HCT116 (cell line): ENCODE measurements around the gene PCDHGA1. TPM values are rescaled to one million over a fixed set of nuclear protein-coding genes. Genes with fewer than 3 reads are reported as not detected.

Source experiments
- ATAC-seq: fragments of 200-7000 bp; cut with Tn5 transposase; 2 replicates; pipeline ENCODE4 v1.9.1; 2020; ENCODE audit warnings: mild to moderate bottlenecking, moderate library complexity
- BruUV-seq: library from RNA; stranded (reverse); fragments of 400-500 nt; replicated peaks from 2 replicates; lab custom pipeline; 2021; lab: Mats Ljungman, UMichigan
- CTCF ChIA-PET: fragments of 300-600 bp; sonication (Branson Sonifier 250); formaldehyde crosslinking; loops from one replicate; lab custom pipeline; 2021; ENCODE audit warnings: antibody characterized with exemption; lab: Charles Lee
- POLR2A ChIA-PET: fragments of 300-600, 350-600 bp; sonication (Branson Sonifier 250); formaldehyde crosslinking; loops from one replicate; lab custom pipeline; 2021; ENCODE audit warnings: antibody characterized with exemption; lab: Charles Lee
- RAD21 ChIA-PET, 2 experiments: fragments of 300-600 bp; sonication (Branson Sonifier 250); formaldehyde crosslinking; loops; one replicate each; lab custom pipeline; 2023; ENCODE audit warnings: low total read pairs in 2 of 2; ENCODE audit not compliant: uncharacterized antibody in 2 of 2, unreplicated experiment in 2 of 2, low non-redundant PET in 1 of 2; lab: Charles Lee
- DNase-seq: peaks from one replicate; pipeline ENCODE4 v3.0.0-alpha.2; 2010; ENCODE audit warnings: low read depth, low spot score
- H2AFZ ChIP-seq: fragments of 200-600 bp; shearing (Covaris generic), sonication (generic); 2 replicates; pipeline ENCODE4 v1.6.1; 2017; ENCODE audit warnings: low read depth, mixed run types, mixed read lengths, antibody characterized with exemption, low read length; ENCODE audit not compliant: poor library complexity, severe bottlenecking
- H3K27ac ChIP-seq: 2 replicates; pipeline ENCODE4 v1.5.1; 2012; ENCODE audit warnings: low read depth, low read length
- H3K27me3 ChIP-seq: fragments of 200-600 bp; sonication (generic); 2 replicates; pipeline ENCODE4 v1.6.1; 2016; ENCODE audit warnings: mixed run types, low read length, mixed read lengths; ENCODE audit not compliant: insufficient read depth
- H3K36me3 ChIP-seq, 2 experiments: fragments of 200-500 bp in 1 of 2; fragments of 200-600 bp in 1 of 2; sonication (Bioruptor generic) in 1 of 2; sonication (generic) in 1 of 2; 2 replicates each; pipeline versions ENCODE4 v1.5.1 to v1.6.1; 2014 to 2016; ENCODE audit warnings: low read length in 2 of 2, inconsistent platforms in 1 of 2, mixed read lengths in 1 of 2, mixed run types in 1 of 2; ENCODE audit not compliant: insufficient read depth in 2 of 2, control insufficient read depth in 1 of 2
- H3K4me1 ChIP-seq, 2 experiments: fragments of 200-600 bp in 1 of 2; sonication (generic) in 1 of 2; 2 replicates each; pipeline versions ENCODE4 v1.5.1 to v1.6.1; 2012 to 2017; ENCODE audit warnings: low read length in 2 of 2, inconsistent platforms in 1 of 2, mild to moderate bottlenecking in 1 of 2, mixed read lengths in 1 of 2, mixed run types in 1 of 2, moderate library complexity in 1 of 2; ENCODE audit not compliant: insufficient read depth in 2 of 2, control insufficient read depth in 1 of 2
- H3K4me2 ChIP-seq: fragments of 200-600 bp; sonication (generic); 2 replicates; pipeline ENCODE4 v1.6.1; 2017; ENCODE audit warnings: mixed run types, low read length, mixed read lengths
- H3K4me3 ChIP-seq, 2 experiments: fragments of 200-600 bp in 1 of 2; sonication (generic) in 1 of 2; replicated peaks in 1 of 2; 2 replicates each; pipeline ENCODE4 v1.5.1; 2011 to 2016; ENCODE audit warnings: low read length in 2 of 2, control low read depth in 1 of 2, low read depth in 1 of 2, mild to moderate bottlenecking in 1 of 2, mixed read lengths in 1 of 2, mixed run types in 1 of 2
- H3K79me2 ChIP-seq: fragments of 200-600 bp; sonication (generic); 2 replicates; pipeline ENCODE4 v1.6.1; 2017; ENCODE audit warnings: mild to moderate bottlenecking, mixed run types, low read length, moderate library complexity, mixed read lengths; ENCODE audit not compliant: insufficient read depth
- H3K9ac ChIP-seq: fragments of 200-600 bp; sonication (generic); 2 replicates; pipeline ENCODE4 v1.6.1; 2016; ENCODE audit warnings: low read length, mixed read lengths
- H3K9me2 ChIP-seq: fragments of 200-600 bp; sonication (generic), shearing (Covaris generic); 2 replicates; pipeline ENCODE4 v1.6.1; 2017; ENCODE audit warnings: mixed run types, mild to moderate bottlenecking, moderate library complexity; ENCODE audit not compliant: insufficient read depth
- H3K9me3 ChIP-seq, 2 experiments: fragments of 200-500 bp in 1 of 2; fragments of 200-600 bp in 1 of 2; sonication (Bioruptor generic) in 1 of 2; sonication (generic) in 1 of 2; 2 replicates each; pipeline ENCODE4 v1.6.1; 2014 to 2017; ENCODE audit warnings: low read length in 2 of 2, mixed read lengths in 2 of 2, inconsistent platforms in 1 of 2, low read depth in 1 of 2, mild to moderate bottlenecking in 1 of 2, mixed run types in 1 of 2, moderate library complexity in 1 of 2; ENCODE audit not compliant: control insufficient read depth in 1 of 2, insufficient read depth in 1 of 2
- H4K20me1 ChIP-seq: fragments of 200-600 bp; sonication (generic), shearing (Covaris generic); 2 replicates; pipeline ENCODE4 v1.6.1; 2017; ENCODE audit warnings: mixed run types, mild to moderate bottlenecking, moderate library complexity; ENCODE audit not compliant: insufficient read depth
- CEBPB ChIP-seq: IDR thresholded peaks from 2 replicates; pipeline ENCODE4 v1.6.1; 2012; ENCODE audit warnings: low read depth
- EGR1 ChIP-seq: IDR thresholded peaks from 2 replicates; pipeline ENCODE4 v1.6.1; 2012; ENCODE audit warnings: low read depth
- ELF1 ChIP-seq: IDR thresholded peaks from 2 replicates; pipeline ENCODE4 v1.6.1; 2012; ENCODE audit warnings: low read depth, borderline replicate concordance
- EZH2phosphoT487 ChIP-seq: fragments of 200-600 bp; IDR thresholded peaks from 2 replicates; pipeline ENCODE4 v1.6.1; 2018; ENCODE audit warnings: antibody characterized with exemption, borderline replicate concordance
- FOSL1 ChIP-seq: IDR thresholded peaks from 2 replicates; pipeline ENCODE4 v1.6.1; 2012; ENCODE audit warnings: low read depth
- POLR2AphosphoS5 ChIP-seq: IDR thresholded peaks from 2 replicates; pipeline ENCODE4 v1.6.1; 2011; ENCODE audit warnings: mild to moderate bottlenecking, low read depth, low read length, moderate library complexity
- SIN3A ChIP-seq: IDR thresholded peaks from 2 replicates; pipeline ENCODE4 v1.6.1; 2012; ENCODE audit warnings: low read depth
- ZFX ChIP-seq: fragments of 450-650 bp; IDR thresholded peaks from 2 replicates; pipeline ENCODE4 v1.6.1; 2017
- intact Hi-C: fragments of 100-400 bp; cut with micrococcal nuclease; formaldehyde crosslinking; loops from 2 replicates; pipeline ENCODE4 v1.10.0; 2022
- total RNA-seq: library from RNA; stranded (reverse); gene quantifications from one replicate; pipeline ENCODE4 v1.2.1, GENCODE V29; 2021; ENCODE audit not compliant: unreplicated experiment
- TF ChIP-seq, protein P1 (sequence below): IDR thresholded peaks from 2 replicates; pipeline ENCODE4 v1.6.1; 2012
- TF ChIP-seq, protein P2 (sequence below): IDR thresholded peaks from 2 replicates; pipeline ENCODE4 v1.6.1; 2012
- TF ChIP-seq, protein P3 (sequence below), 3 experiments: fragments of 200-600 bp in 1 of 3; sonication (generic) in 1 of 3; IDR thresholded peaks in 2 of 3; conservative IDR thresholded peaks in 1 of 3; 2 replicates each; pipeline ENCODE4 v1.5.1; 2012 to 2017; ENCODE audit warnings: low read depth in 2 of 3, low read length in 2 of 3, antibody characterized with exemption in 1 of 3, borderline replicate concordance in 1 of 3, control low read depth in 1 of 3, mild to moderate bottlenecking in 1 of 3, mixed read lengths in 1 of 3, mixed run types in 1 of 3, moderate library complexity in 1 of 3; ENCODE audit not compliant: insufficient read depth in 1 of 3

The PCDHGA1 gene
- total RNA-seq, 1 experiment from 2014 or later: 0.05 TPM

DNA sequence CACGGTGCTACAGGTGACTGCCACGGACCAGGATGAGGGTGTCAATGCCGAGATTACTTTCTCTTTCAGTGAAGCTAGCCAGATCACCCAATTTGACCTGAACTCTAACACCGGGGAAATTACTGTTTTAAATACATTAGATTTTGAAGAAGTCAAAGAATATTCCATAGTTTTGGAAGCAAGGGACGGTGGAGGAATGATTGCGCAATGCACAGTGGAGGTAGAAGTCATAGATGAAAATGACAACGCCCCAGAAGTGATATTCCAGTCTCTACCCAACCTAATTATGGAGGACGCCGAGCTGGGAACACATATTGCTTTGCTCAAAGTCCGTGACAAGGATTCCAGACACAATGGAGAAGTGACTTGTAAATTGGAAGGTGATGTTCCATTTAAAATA, 58.3 kb downstream of the PCDHGA1 start:
- H2AFZ ChIP-seq: no peak overlapping the region
- no peaks in the 10 kb centered on the region; a peak in 1 of 4 replicates for H3K9me3 ChIP-seq
- H3K4me1 ChIP-seq: no peaks in the 10 kb centered on the region
- no peaks in the 10 kb centered on the region for H3K9me2 ChIP-seq
- RAD21 ChIA-PET: no interaction called here
- POLR2A ChIA-PET: no interaction called here
- no peak for ATAC-seq
- H3K9ac ChIP-seq: no peak overlapping the region
- H3K36me3 ChIP-seq: no peaks in the 10 kb centered on the region
- CTCF ChIA-PET: no interaction called here
- no peaks in the 10 kb centered on the region for H3K27me3 ChIP-seq
- TF ChIP-seq ELF1 (no peak), FOSL1 (no peak), EGR1 (no peak), CEBPB (0 out of 2 replicates have a peak, but pooled peaks have one; percentile 27)
- TF ChIP-seq, protein P1, sequence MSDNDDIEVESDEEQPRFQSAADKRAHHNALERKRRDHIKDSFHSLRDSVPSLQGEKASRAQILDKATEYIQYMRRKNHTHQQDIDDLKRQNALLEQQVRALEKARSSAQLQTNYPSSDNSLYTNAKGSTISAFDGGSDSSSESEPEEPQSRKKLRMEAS: no peak
- intact Hi-C loops: no loop called here
- H3K4me2 ChIP-seq: no peak overlapping the region
- H3K79me2 ChIP-seq: no peaks in the 10 kb centered on the region
- H3K4me3 ChIP-seq: no peak overlapping the region
- no peak overlapping the region for H3K27ac ChIP-seq
- BruUV-seq: no TSS peak
- DNase-seq: no peak
- H4K20me1 ChIP-seq: no peaks in the 10 kb centered on the region

DNA sequence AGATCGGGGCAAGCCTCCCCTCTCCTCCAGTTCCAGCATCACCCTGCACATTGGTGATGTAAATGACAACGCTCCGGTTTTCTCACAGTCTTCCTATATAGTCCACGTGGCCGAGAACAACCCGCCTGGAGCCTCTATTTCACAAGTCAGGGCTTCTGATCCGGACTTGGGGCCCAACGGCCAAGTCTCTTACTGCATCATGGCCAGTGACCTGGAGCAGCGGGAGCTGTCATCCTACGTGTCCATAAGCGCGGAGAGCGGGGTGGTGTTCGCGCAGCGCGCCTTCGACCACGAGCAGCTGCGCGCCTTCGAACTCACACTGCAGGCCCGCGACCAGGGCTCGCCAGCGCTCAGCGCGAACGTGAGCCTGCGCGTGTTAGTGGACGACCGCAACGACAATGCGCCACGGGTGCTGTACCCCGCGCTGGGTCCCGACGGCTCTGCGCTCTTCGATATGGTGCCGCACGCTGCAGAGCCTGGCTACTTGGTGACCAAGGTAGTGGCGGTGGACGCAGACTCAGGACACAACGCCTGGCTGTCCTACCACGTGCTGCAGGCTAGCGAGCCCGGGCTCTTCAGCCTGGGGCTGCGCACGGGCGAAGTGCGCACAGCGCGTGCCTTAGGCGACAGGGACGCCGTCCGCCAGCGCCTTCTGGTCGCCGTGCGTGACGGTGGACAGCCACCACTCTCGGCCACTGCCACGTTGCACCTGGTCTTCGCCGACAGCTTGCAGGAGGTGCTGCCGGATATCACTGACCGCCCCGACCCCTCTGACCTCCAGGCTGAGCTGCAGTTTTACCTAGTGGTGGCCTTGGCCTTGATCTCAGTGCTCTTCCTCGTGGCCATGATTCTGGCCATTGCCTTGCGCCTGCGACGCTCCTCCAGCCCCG, 59.1 kb downstream of the PCDHGA1 start:
- Histone ChIP-seq H3K27me3 (no peaks in the 10 kb centered on the region), H3K27ac (no peak overlapping the region), H3K4me2 (no peak overlapping the region), H3K79me2 (no peaks in the 10 kb centered on the region), H3K4me3 (no peak overlapping the region), H3K4me1 (no peaks in the 10 kb centered on the region), H2AFZ (no peak overlapping the region), H3K9me2 (no peaks in the 10 kb centered on the region), H3K9me3 (no peaks in the 10 kb centered on the region; a peak in 1 of 4 replicates), H3K36me3 (no peaks in the 10 kb centered on the region), H3K9ac (no peak overlapping the region), H4K20me1 (no peaks in the 10 kb centered on the region)
- TF ChIP-seq, protein P1: no peak
- TF ChIP-seq ZFX (no peak), EZH2phosphoT487 (no peak), POLR2AphosphoS5 (no peak), SIN3A (no peak)
- TF ChIP-seq, protein P2, sequence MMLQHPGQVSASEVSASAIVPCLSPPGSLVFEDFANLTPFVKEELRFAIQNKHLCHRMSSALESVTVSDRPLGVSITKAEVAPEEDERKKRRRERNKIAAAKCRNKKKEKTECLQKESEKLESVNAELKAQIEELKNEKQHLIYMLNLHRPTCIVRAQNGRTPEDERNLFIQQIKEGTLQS: no peak
- TF ChIP-seq, protein P3, sequence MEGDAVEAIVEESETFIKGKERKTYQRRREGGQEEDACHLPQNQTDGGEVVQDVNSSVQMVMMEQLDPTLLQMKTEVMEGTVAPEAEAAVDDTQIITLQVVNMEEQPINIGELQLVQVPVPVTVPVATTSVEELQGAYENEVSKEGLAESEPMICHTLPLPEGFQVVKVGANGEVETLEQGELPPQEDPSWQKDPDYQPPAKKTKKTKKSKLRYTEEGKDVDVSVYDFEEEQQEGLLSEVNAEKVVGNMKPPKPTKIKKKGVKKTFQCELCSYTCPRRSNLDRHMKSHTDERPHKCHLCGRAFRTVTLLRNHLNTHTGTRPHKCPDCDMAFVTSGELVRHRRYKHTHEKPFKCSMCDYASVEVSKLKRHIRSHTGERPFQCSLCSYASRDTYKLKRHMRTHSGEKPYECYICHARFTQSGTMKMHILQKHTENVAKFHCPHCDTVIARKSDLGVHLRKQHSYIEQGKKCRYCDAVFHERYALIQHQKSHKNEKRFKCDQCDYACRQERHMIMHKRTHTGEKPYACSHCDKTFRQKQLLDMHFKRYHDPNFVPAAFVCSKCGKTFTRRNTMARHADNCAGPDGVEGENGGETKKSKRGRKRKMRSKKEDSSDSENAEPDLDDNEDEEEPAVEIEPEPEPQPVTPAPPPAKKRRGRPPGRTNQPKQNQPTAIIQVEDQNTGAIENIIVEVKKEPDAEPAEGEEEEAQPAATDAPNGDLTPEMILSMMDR (IDR thresholded peaks at IDR 0.05 in 2 of 3, conservative IDR thresholded peaks at IDR 0.05 in 1 of 3; ENCODE audit: borderline replicate concordance in 1 of 3, insufficient read depth in 1 of 3, low read depth in 2 of 3, low read length in 2 of 3): no peak
- ChIA-PET POLR2A (no interaction called here), CTCF (no interaction called here), RAD21 (no interaction called here)
- ATAC-seq (no peak), DNase-seq (no peak)
- intact Hi-C loops: no loop called here
- BruUV-seq: no TSS peak
